Measurements from ENCODE around the gene DNMT3B.

Gene DNMT3B

DNA sequence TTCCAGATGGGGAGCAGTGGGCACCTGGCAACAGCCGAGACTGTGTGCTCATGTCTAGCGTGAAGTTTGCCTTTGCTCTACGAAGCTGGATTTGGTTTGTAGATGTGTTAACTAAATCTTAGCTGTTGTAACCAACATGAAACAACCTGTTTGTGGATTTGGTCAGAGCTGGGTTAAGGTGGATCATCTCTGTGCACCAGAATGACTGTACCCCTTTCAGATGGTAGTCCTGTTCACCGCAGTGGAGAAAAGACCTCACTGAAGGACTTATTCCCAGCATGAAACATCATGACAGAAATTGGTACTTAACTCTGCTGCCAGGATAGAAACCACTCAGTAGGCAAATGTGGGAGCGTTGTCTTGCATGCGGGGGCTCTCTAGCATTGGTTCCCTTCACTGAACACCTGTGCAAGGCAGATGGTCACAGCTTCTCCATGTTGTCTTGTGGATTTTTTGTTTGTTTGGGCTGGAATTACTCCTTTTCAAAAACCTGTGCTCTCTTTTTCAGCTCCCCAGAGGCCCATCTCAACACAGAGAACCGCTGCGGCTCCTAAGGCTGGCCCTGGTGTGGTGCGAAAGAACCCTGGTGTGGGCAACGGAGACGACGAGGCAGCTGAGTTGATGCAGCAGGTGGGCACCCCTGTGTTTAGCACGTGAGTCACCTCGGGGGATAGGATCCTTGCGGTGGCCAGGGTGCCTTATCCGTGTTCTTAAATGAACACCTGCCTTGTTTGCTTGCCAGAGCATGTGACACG is 77.2 kb downstream of the DNMT3B start:
- TF ChIP-seq ZNF274 (IDR thresholded peaks at IDR 0.05; ENCODE audit: low read depth, low read length) = no peak

DNA sequence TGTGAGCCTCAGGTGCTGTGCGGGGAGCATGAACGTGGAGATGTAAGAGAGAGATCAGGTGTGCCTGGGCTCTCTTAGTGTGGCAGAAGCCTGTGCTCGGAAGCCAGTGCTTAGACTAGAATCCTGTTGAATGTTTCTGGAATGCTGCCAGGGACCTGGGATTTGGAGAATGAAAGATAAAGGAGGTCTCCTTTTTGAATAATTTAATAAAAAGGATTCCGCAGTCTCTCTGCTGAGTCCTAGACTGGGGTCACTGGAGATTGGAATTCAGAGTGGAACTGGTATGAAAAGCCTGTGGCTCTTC is 77.7 kb downstream of the DNMT3B start:
- H3K4me3 ChIP-seq (ENCODE audit: low read length) = no peak overlapping the region
- no peak for TF ChIP-seq ZNF274 (IDR thresholded peaks at IDR 0.05; ENCODE audit: low read depth, low read length)

More for the DNA sequence above, 77.2 kb downstream of the DNMT3B start:
- no peak overlapping the region for H3K4me3 ChIP-seq (ENCODE audit: low read length)

DNA sequence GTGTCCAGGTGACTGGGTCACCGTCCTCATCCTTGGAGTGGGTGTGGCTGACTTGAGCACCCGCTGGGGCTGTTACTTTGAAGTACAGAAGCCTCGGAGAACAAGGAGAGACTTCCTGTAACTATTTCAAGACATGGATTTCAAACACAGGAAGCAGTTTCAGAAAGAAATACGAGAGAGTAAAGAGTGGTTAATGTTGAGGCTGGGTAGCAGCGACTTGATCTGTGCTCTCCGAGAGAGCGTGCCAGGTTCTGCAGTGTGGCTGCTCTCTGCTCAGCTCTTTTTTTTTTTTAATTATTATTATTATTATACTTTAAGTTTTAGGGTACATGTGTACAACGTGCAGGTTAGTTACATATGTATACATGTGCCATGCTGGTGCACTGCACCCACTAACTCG is 79.0 kb downstream of the DNMT3B start:
- H3K4me3 ChIP-seq (ENCODE audit: low read length) = no peak overlapping the region
- TF ChIP-seq ZNF274 (IDR thresholded peaks at IDR 0.05; ENCODE audit: low read depth, low read length) = no peak

DNA sequence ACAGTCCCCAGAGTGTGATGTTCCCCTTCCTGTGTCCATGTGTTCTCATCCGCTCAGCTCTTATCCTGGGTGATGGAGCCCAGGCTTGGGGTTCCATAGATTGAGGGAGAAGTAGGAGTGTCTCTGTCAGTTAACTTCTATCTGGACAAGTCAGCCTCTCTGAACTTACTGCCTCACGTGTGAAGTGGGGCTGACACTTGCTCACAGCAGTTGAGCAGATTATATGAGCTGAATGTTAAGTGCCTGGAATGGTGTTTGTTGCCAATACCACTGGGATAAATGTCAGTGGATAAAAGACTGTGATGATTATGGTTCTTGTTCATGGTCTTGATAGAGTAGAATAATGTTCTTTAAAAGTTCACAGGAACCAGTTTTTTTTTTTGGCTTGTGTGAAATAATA is 79.4 kb downstream of the DNMT3B start:
- no peak overlapping the region for H3K4me3 ChIP-seq (ENCODE audit: low read length)
- TF ChIP-seq ZNF274 (IDR thresholded peaks at IDR 0.05; ENCODE audit: low read depth, low read length) = no peak

DNA sequence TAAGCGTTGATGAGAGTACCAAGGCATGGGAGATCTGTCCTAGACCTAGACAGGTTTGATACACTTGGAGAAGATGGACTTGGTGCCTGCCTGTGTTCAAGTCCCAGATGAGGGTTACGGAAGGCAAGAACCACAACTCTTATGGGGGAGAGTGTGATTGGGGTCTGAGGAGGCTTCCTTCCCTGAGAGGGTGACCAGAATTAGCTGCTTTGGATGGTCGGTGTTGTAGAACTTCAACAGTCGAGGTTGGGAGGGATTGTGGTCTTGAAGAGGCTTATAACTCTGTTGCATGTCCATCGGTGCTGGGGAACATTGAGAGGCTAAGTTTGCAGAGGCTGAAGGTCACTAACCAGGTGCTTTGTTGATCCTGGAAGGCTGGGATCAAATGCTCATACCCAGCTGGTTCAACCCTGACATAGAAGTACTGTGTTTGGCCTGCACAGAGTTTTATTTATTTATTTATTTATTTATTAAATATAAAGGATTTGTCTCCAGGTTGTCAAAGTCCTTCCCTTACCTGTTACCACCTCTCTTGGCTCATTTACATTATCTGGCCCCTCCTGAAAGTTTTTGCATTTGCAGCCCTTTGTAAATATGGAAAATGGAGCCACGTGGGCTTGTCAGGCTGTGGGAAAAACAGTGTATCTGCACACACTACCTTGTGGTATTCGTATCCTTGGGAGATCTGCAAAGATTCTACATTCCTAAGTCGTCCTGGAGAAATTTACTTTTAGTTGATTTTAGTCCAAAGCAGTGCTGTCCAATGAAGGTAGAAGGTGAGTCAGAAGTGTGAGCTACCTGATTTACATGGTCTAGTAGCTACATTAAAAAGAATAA is 80.7 kb downstream of the DNMT3B start:
- H3K4me3 ChIP-seq (ENCODE audit: low read length) = no peak overlapping the region
- no peak for TF ChIP-seq ZNF274 (IDR thresholded peaks at IDR 0.05; ENCODE audit: low read depth, low read length)

DNA sequence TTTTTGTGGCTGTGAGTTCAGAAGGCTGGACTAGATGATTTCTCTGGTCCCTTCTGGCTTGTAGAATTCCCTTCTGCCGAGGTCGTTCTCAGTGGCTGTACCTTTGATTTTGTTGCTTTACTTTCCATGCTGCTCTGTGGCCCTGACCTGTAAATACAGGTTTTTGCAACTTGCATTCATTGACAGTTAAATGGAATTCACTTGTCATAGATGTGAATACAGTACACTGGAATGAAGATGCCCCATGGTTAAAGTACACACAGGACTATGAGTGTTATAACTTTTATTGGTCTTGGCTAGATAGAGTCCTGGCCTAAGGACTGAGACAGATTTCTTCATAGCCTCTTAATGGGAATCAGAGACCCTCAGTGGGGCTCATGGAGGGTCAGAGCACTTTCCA is 83.6 kb downstream of the DNMT3B start:
- no peak overlapping the region for H3K4me3 ChIP-seq (ENCODE audit: low read length)
- no peak for TF ChIP-seq ZNF274 (IDR thresholded peaks at IDR 0.05; ENCODE audit: low read depth, low read length)

DNA sequence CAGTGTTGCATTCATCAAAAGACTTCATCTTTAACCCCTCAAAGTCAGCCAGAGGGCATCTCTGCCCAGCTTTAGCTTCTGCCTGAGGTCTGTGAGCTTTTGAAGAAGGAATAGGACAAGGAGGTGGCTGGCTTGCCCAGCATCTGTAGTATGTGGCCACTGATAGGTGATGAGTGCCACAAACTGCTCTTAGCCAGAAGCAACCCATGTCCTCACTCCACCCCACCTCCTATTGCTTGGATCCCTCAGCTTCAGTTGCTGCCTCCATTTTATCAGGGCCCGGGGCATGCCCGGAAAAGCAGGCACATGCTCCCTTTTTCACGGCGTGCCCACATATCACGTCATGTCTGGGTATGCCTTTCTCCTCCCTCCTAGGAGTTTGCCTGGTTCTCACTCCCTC is 84.7 kb downstream of the DNMT3B start:
- no peak for TF ChIP-seq ZNF274 (IDR thresholded peaks at IDR 0.05; ENCODE audit: low read depth, low read length)
- no peak overlapping the region for H3K4me3 ChIP-seq (ENCODE audit: low read length)

DNA sequence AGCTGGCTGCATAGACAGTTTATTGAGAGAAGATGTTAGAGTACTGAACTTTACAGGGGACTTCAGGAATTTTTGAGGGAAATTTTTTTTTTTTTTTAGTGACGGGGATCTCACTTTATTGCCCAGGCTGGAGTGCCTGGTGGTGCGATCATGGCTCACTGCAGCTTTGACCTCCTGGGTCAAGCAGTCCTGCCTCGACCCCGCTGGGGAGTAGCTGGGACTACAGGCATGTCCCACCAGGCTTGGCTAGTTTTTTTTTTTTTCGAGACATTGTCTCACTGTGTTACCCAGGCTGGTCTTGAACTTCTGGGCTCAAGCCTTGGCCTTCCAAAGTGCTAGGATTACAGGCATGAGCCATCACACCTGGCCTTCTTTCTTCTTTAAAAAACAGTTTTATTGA is 85.8 kb downstream of the DNMT3B start:
- no peak for TF ChIP-seq ZNF274 (IDR thresholded peaks at IDR 0.05; ENCODE audit: low read depth, low read length)
- no peak overlapping the region for H3K4me3 ChIP-seq (ENCODE audit: low read length)

DNA sequence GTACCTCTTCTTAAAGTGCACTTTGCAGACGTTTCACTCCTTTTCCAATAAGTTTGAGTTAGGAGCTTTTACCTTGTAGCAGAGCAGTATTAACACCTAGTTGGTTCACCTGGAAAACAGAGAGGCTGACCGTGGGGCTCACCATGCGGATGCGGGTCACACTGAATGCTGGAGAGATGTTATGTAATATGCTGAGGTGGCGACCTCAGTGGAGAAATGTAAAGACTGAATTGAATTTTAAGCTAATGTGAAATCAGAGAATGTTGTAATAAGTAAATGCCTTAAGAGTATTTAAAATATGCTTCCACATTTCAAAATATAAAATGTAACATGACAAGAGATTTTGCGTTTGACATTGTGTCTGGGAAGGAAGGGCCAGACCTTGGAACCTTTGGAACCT is 86.7 kb downstream of the DNMT3B start:
- no peak for TF ChIP-seq ZNF274 (IDR thresholded peaks at IDR 0.05; ENCODE audit: low read depth, low read length)

DNA sequence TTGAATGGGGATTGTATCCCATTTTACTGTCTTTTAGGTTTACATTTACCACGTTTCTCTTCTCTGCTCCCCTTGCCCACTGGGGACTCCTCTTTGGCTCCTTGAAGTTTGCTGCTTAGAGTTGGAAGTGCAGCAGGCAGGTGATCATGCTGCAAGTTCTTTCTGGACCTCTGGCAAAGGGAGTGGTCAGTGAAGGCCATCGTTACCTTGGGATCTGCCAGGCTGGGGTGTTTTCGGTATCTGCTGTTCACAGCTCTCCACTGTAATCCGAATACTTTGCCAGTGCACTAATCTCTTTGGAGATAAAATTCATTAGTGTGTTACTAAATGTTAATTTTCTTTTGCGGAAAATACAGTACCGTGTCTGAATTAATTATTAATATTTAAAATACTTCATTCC is 87.4 kb downstream of the DNMT3B start:
- H3K4me3 ChIP-seq (ENCODE audit: low read length) = no peak overlapping the region
- TF ChIP-seq ZNF274 (IDR thresholded peaks at IDR 0.05; ENCODE audit: low read depth, low read length) = no peak

More for the DNA sequence above, 86.7 kb downstream of the DNMT3B start:
- H3K4me3 ChIP-seq (ENCODE audit: low read length) = no peak overlapping the region

DNA sequence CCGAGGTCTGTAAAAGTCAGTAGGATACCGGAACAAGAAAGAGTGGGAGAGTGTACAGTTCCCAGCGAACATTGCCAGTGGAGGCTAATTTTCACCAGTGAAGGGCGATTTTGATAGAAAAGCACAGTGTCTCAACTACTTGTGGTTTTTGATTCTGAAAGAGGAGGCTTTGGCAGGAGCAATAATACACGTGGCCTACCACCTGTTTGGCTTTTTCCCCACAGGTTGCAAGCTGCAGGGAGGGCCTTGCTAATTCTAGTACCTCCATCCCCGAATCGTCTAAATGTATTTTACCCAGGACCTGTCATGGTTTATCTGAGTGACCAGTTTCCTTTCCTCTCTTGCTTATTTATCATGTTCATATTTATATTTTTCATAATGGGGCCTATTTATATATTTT is 93.2 kb downstream of the DNMT3B start:
- no peak for TF ChIP-seq ZNF274 (IDR thresholded peaks at IDR 0.05; ENCODE audit: low read depth, low read length)
- no peak overlapping the region for H3K4me3 ChIP-seq (ENCODE audit: low read length)

DNA sequence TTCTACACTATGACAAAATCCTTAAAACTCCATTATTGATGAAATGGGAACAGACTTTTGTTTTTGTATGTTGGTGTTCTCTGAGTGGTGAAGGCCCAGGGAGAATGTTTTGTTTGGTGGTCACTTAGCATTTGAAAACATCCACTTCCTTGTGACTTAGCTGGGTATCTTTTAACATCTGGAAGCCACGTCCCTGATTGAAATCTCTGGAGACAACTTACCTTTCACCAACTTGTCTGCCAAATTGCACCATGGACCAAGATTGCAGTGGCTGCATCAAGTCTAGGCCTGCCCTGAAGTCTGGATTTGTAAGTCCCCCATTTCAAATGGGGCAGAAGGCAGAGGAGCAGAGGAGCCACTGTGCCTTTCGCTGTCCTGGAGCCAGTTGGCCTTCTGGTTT is 96.0 kb downstream of the DNMT3B start:
- no peak for TF ChIP-seq ZNF274 (IDR thresholded peaks at IDR 0.05; ENCODE audit: low read depth, low read length)
- no peak overlapping the region for H3K4me3 ChIP-seq (ENCODE audit: low read length)

Data from GM08714 (cell line).